ENCODE results near the gene SPATA20.

- TF ChIP-seq CTCF (conservative IDR thresholded peaks at IDR 0.05; ENCODE audit: low read depth, low read length) (peak; percentile 41), USF2 (IDR thresholded peaks at IDR 0.05; ENCODE audit: low read depth, low read length) (no peak), BHLHE40 (IDR thresholded peaks at IDR 0.05; ENCODE audit: low read depth, low read length) (no peak), RAD21 (IDR thresholded peaks at IDR 0.05; ENCODE audit: low read length) (no peak), POLR2A (IDR thresholded peaks at IDR 0.05; ENCODE audit: low read depth, low read length) (no peak), FOS (IDR thresholded peaks at IDR 0.05; ENCODE audit: low read depth, low read length) (no peak), MAZ (IDR thresholded peaks at IDR 0.05; ENCODE audit: borderline replicate concordance, low read depth, low read length) (no peak), ELK1 (IDR thresholded peaks at IDR 0.05; ENCODE audit: borderline replicate concordance, low read depth, low read length) (no peak), MAFK (IDR thresholded peaks at IDR 0.05; ENCODE audit: low read depth, low read length) (no peak), SMC3 (IDR thresholded peaks at IDR 0.05; ENCODE audit: low read depth, low read length) (peak; percentile 23; the same call in 1 of the 2 replicates), CEBPB (IDR thresholded peaks at IDR 0.05; ENCODE audit: low read depth, low read length) (no peak)
Measured at GRCh38 chr17:50501054-50501453, 45.9 kb upstream of the SPATA20 start.
